ENCODE results near the gene DYNLRB1. TPM values are rescaled to one million over a fixed set of nuclear protein-coding genes. Genes with fewer than 3 reads are reported as not detected.

Gene DYNLRB1
- total and polyA plus RNA-seq, 2 of the 13 experiments (the other 11 are each of a cell fraction or from before 2014, with no cell fraction given), result 140 to 244 TPM

GRCh38 chr20:34515484-34516246, 557 bp upstream of the DYNLRB1 start (continued):
- 0 out of 2 replicates have a peak, but pooled peaks have one; percentile 36 for TF ChIP-seq ZNF577 (CRISPR knock-in tag; IDR thresholded peaks at IDR 0.05; ENCODE audit: borderline replicate concordance, low read depth)
- 0 out of 2 replicates have a peak, but pooled peaks have one; percentile 22 for TF ChIP-seq ZNF550 (CRISPR knock-in tag; IDR thresholded peaks at IDR 0.05; ENCODE audit: borderline replicate concordance)
- TF ChIP-seq FOXO4 (CRISPR knock-in tag; conservative IDR thresholded peaks at IDR 0.05), result no peak
- no peak for TF ChIP-seq STAT5B (CRISPR knock-in tag; IDR thresholded peaks at IDR 0.05)
- no peak; the same call in 1 of the 2 replicates for TF ChIP-seq HOXD1 (CRISPR knock-in tag; IDR thresholded peaks at IDR 0.05)
- TF ChIP-seq NPAS2 (CRISPR knock-in tag; IDR thresholded peaks at IDR 0.05; ENCODE audit: borderline replicate concordance), result no peak
- TF ChIP-seq ZBTB42 (CRISPR knock-in tag; IDR thresholded peaks at IDR 0.05), result no peak
- TF ChIP-seq FOXM1 (CRISPR knock-in tag; IDR thresholded peaks at IDR 0.05), result no peak
- TF ChIP-seq THAP11 (CRISPR knock-in tag; IDR thresholded peaks at IDR 0.05), result peak; percentile 69; the same call in 1 of the 2 replicates
- no peak; the same call in 1 of the 2 replicates for TF ChIP-seq ZNF780A (CRISPR knock-in tag; IDR thresholded peaks at IDR 0.05)
- no peak for TF ChIP-seq NFKBIZ (CRISPR knock-in tag; IDR thresholded peaks at IDR 0.05)
- TF ChIP-seq KAT2B (IDR thresholded peaks at IDR 0.05; ENCODE audit: borderline replicate concordance, low read depth, low read length), result no peak
- TF ChIP-seq ZFP62 (CRISPR knock-in tag; IDR thresholded peaks at IDR 0.05), result no peak
- no peak for TF ChIP-seq PRMT3 (CRISPR knock-in tag; IDR thresholded peaks at IDR 0.05; ENCODE audit: borderline replicate concordance, low read depth)
- TF ChIP-seq ZNF180 (CRISPR knock-in tag; IDR thresholded peaks at IDR 0.05; ENCODE audit: borderline replicate concordance, low read depth), result peak; percentile 94
- TF ChIP-seq RBM39 (IDR thresholded peaks at IDR 0.05; ENCODE audit: low read depth, low read length, poor library complexity, severe bottlenecking), result peak; percentile 77
- TF ChIP-seq KLF9 (CRISPR knock-in tag; IDR thresholded peaks at IDR 0.05; ENCODE audit: low read depth), result no peak
- TF ChIP-seq MAX (IDR thresholded peaks at IDR 0.05), result peak; percentile 46
- no peak for TF ChIP-seq RAD21 (CRISPR knock-in tag; IDR thresholded peaks at IDR 0.05)
- no peak for TF ChIP-seq DNMT1 (CRISPR knock-in tag; IDR thresholded peaks at IDR 0.05)
- peak; percentile 20; the same call in 1 of the 2 replicates for TF ChIP-seq THAP7 (CRISPR knock-in tag; IDR thresholded peaks at IDR 0.05)
- peak; percentile 54; the same call in 1 of the 2 replicates for TF ChIP-seq ZNF83 (CRISPR knock-in tag; IDR thresholded peaks at IDR 0.05; ENCODE audit: borderline replicate concordance)
- no peak; the same call in 1 of the 2 replicates for TF ChIP-seq ZNF296 (CRISPR knock-in tag; conservative IDR thresholded peaks at IDR 0.05)

Measured in HepG2 (cell line).